WTC11 (cell line): ENCODE results near the gene ICE2. TPM values are rescaled to one million over a fixed set of nuclear protein-coding genes. Genes with fewer than 3 reads are reported as not detected.

ENCODE experiments used
- AFF4 ChIP-seq: sonication (generic); formaldehyde crosslinking; IDR thresholded peaks from 2 replicates; pipeline ENCODE4 v1.8.1; 2023; ENCODE audit warnings: mild to moderate bottlenecking, missing genetic modification reagents, borderline replicate concordance
- ATF6 ChIP-seq: sonication (generic); formaldehyde crosslinking; IDR thresholded peaks from 2 replicates; pipeline ENCODE4 v1.8.1; 2023; ENCODE audit warnings: mild to moderate bottlenecking, missing genetic modification reagents
- CDX4 ChIP-seq: fragments of 250-450 bp; sonication (Bioruptor Pico); IDR thresholded peaks from 2 replicates; pipeline ENCODE4 v1.9.0; 2021; ENCODE audit warnings: moderate library complexity, mild to moderate bottlenecking, inconsistent platforms, borderline replicate concordance
- CTCF ChIP-seq: fragments of 200-600 bp; IDR thresholded peaks from 2 replicates; pipeline ENCODE4 v1.8.0; 2022; ENCODE audit warnings: antibody characterized with exemption
- E2F5 ChIP-seq: sonication (generic); formaldehyde crosslinking; IDR thresholded peaks from 2 replicates; pipeline ENCODE4 v1.8.1; 2022; ENCODE audit warnings: mild to moderate bottlenecking, moderate library complexity, missing genetic modification reagents
- ELF4 ChIP-seq: sonication (generic); formaldehyde crosslinking; IDR thresholded peaks from 2 replicates; pipeline ENCODE4 v1.8.1; 2022; ENCODE audit warnings: low read depth, mild to moderate bottlenecking, moderate library complexity, missing genetic modification reagents
- EMX1 ChIP-seq: fragments of 250-450 bp; sonication (Bioruptor Pico); IDR thresholded peaks from 2 replicates; pipeline ENCODE4 v1.8.0; 2021; ENCODE audit warnings: mild to moderate bottlenecking
- ETV6 ChIP-seq: sonication (generic); formaldehyde crosslinking; IDR thresholded peaks from 2 replicates; pipeline ENCODE4 v1.8.1; 2022; ENCODE audit warnings: mild to moderate bottlenecking, missing genetic modification reagents
- JAZF1 ChIP-seq: fragments of 250-450 bp; sonication (Bioruptor Pico); IDR thresholded peaks from 2 replicates; pipeline ENCODE4 v1.9.0; 2021; ENCODE audit warnings: moderate library complexity, mild to moderate bottlenecking, inconsistent platforms
- MYBL2 ChIP-seq: sonication (generic); formaldehyde crosslinking; IDR thresholded peaks from 2 replicates; pipeline ENCODE4 v1.8.1; 2023; ENCODE audit warnings: mild to moderate bottlenecking, moderate library complexity, missing genetic modification reagents
- NFE2L1 ChIP-seq: sonication (generic); formaldehyde crosslinking; IDR thresholded peaks from 2 replicates; pipeline ENCODE4 v1.8.1; 2023; ENCODE audit warnings: missing genetic modification reagents
- NFYB ChIP-seq: sonication (generic); formaldehyde crosslinking; conservative IDR thresholded peaks from 2 replicates; pipeline ENCODE4 v1.8.0; 2022; ENCODE audit warnings: low read depth, missing genetic modification reagents
- NR3C1 ChIP-seq: sonication (generic); formaldehyde crosslinking; conservative IDR thresholded peaks from 2 replicates; pipeline ENCODE4 v1.8.1; 2023; ENCODE audit warnings: low read depth, mild to moderate bottlenecking, missing genetic modification reagents
- PRDM15 ChIP-seq: sonication (generic); formaldehyde crosslinking; IDR thresholded peaks from 2 replicates; pipeline ENCODE4 v1.8.0; 2022; ENCODE audit warnings: missing genetic modification reagents
- RELA ChIP-seq: sonication (generic); formaldehyde crosslinking; IDR thresholded peaks from 2 replicates; pipeline ENCODE4 v1.8.1; 2022; ENCODE audit warnings: missing genetic modification reagents, mild to moderate bottlenecking, borderline replicate concordance
- SMAD3 ChIP-seq: sonication (generic); formaldehyde crosslinking; IDR thresholded peaks from 2 replicates; pipeline ENCODE4 v1.8.0; 2022; ENCODE audit warnings: missing genetic modification reagents, mild to moderate bottlenecking, borderline replicate concordance
- SOX15 ChIP-seq: fragments of 250-450 bp; sonication (Bioruptor Pico); IDR thresholded peaks from 2 replicates; pipeline ENCODE4 v1.9.0; 2021; ENCODE audit warnings: mild to moderate bottlenecking
- TCF7 ChIP-seq: sonication (generic); formaldehyde crosslinking; IDR thresholded peaks from 2 replicates; pipeline ENCODE4 v1.8.0; 2022; ENCODE audit warnings: mild to moderate bottlenecking, low read depth, missing genetic modification reagents, moderate library complexity
- TEAD4 ChIP-seq: sonication (generic); formaldehyde crosslinking; IDR thresholded peaks from 2 replicates; pipeline ENCODE4 v1.8.0; 2022; ENCODE audit warnings: mild to moderate bottlenecking, missing genetic modification reagents
- USF1 ChIP-seq: sonication (generic); formaldehyde crosslinking; IDR thresholded peaks from 2 replicates; pipeline ENCODE4 v1.8.0; 2022; ENCODE audit warnings: mild to moderate bottlenecking, missing genetic modification reagents
- ZNF121 ChIP-seq: sonication (generic); formaldehyde crosslinking; IDR thresholded peaks from 2 replicates; pipeline ENCODE4 v1.8.0; 2023; ENCODE audit warnings: missing genetic modification reagents
- ZNF232 ChIP-seq: sonication (generic); formaldehyde crosslinking; IDR thresholded peaks from 2 replicates; pipeline ENCODE4 v1.8.0; 2022; ENCODE audit warnings: mild to moderate bottlenecking, missing genetic modification reagents
- ZNF671 ChIP-seq: fragments of 250-450 bp; sonication (Bioruptor Pico); IDR thresholded peaks from 2 replicates; pipeline ENCODE4 v1.8.0; 2021; ENCODE audit warnings: mild to moderate bottlenecking
- ZSCAN18 ChIP-seq: fragments of 250-450 bp; sonication (Bioruptor Pico); IDR thresholded peaks from 2 replicates; pipeline ENCODE4 v2.1.2; 2022; ENCODE audit warnings: mild to moderate bottlenecking, moderate library complexity
- total RNA-seq: library from RNA; stranded (reverse); gene quantifications from 3 replicates; pipeline ENCODE4 v1.2.3, GENCODE V29; 2021

ICE2 gene
- total RNA-seq, 1 experiment from 2014 or later, result 76.9 TPM

GRCh38 chr15:60478566-60479360 is at the start of gene ICE2 (continued):
- TF ChIP-seq EMX1 (CRISPR knock-in tag) (no peak), SOX15 (CRISPR knock-in tag) (no peak), TCF7 (CRISPR knock-in tag) (peak; percentile 64; the same call in 1 of the 2 replicates), JAZF1 (no peak), TEAD4 (CRISPR knock-in tag) (peak; percentile 9; the same call in 1 of the 2 replicates), CTCF (no peak), CDX4 (no peak), SMAD3 (CRISPR knock-in tag) (no peak; the same call in 1 of the 2 replicates), E2F5 (CRISPR knock-in tag) (peak; percentile 76), ZSCAN18 (no peak), NR3C1 (CRISPR knock-in tag) (no peak), NFYB (CRISPR knock-in tag) (peak; percentile 29), ATF6 (no peak), ZNF232 (peak; percentile 96), ETV6 (CRISPR knock-in tag) (peak; percentile 76; the same call in 1 of the 2 replicates), ZNF121 (CRISPR knock-in tag) (no peak), RELA (CRISPR knock-in tag) (no peak), PRDM15 (CRISPR knock-in tag) (no peak), USF1 (0 out of 2 replicates have a peak, but pooled peaks have one; percentile 43), AFF4 (CRISPR knock-in tag) (no peak), ELF4 (CRISPR knock-in tag) (no peak), ZNF671 (CRISPR knock-in tag) (no peak), NFE2L1 (peak; percentile 88), MYBL2 (CRISPR knock-in tag) (no peak)
